Inferior parietal cortex (tissue), 1 donor: ENCODE data around the gene BUB1.
"Not testable (repeated sequence)": the region's sequence is repeated elsewhere in the genome, so short reads cannot be mapped to it uniquely, and the experiment has no call there.

ENCODE experiments used
- DNase-seq: peaks from one replicate; pipeline ENCODE4 v3.0.0-alpha.2; 2016; ENCODE audit errors: extremely low spot score

BUB1 gene

DNA sequence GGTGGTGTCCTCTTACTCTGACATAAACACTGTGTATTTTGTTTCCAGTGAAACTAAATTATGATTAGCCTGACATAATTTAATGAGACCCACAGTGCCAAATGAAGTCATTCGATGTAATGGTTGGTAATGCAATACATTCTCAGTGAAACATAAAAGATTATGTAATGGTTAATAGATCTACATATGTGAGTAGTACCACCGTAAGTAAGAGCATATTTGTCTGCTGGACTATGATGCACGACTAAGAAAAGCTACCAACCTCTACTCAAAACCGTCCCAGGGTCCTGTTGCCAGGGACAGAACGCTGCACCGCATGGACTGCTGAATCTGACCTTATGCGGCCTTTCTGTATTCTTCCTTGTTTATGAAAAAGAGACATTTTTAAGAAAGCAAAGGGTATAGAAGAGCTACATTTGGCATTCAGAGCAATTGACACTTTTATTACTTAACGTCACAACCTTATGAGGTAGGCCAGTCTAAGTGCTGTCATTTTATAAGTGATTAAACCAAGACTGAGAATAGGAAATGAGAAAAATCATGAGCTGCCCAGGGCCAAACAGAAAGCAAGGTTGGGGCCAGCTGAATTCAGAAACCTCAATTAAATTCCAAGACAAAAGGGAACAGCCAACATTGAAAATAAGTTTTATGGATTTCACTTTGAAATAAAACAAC, 73.8 kb downstream of the BUB1 start:
- not testable (repeated sequence) for DNase-seq

DNA sequence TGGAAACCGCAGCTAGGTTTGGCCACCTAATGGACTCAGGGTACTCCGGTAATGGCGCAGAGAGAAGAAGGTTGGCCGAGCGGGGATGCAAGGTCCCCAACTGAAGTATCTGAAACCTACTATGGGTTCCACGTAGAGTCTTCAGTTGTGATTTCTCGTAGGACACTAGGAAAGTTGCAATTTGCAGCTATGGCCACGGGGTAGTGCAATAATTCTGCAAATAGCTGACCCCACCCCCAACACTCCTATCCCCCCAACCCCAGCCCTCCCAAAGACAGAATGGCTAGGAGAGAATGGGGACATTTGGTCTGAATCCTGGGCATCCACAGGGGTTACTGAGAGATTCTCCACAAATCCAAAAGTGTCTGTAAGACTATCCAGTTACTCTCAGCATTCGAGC, 75.7 kb downstream of the BUB1 start:
- not testable (repeated sequence) for DNase-seq

GRCh38 chr2:110591973-110592372, 85.9 kb downstream of the BUB1 start:
- not testable (repeated sequence) for DNase-seq

GRCh38 chr2:110589677-110590330, 88.1 kb downstream of the BUB1 start:
- not testable (repeated sequence) for DNase-seq

DNA sequence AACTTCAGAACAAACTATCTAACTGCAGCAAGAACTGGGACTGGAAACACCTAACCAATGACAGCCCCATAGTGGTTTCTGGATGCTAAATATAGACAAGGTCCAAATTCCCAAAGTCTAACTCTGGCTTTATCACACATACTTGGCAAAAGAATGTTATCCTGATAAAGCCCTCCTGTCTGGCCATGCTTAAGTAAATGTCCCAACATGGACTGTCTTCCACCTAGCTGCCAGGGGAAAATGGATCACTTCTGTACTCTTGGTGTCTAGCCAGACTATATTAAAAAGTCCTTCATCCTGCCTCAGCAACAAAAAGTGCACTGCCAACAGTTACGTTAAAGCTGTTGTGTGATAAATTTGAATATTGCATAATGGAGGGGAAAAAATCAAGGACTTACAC, 89.3 kb downstream of the BUB1 start:
- DNase-seq, result not testable (repeated sequence)
